Activated CD8-positive, alpha-beta T cell treated with anti-CD3 and anti-CD28 coated beads for 36 hours (primary cell): ENCODE measurements around the gene ITGB6. TPM values are rescaled to one million over a fixed set of nuclear protein-coding genes. Genes with fewer than 3 reads are reported as not detected.
"Not testable (repeated sequence)": the region's sequence is repeated elsewhere in the genome, so short reads cannot be mapped to it uniquely, and the experiment has no call there.

ENCODE experiments used
- ATAC-seq: fragments of 200-7000 bp; cut with Tn5 transposase; one replicate; pipeline ENCODE4 v1.10.0; 2021; ENCODE audit warnings: mild to moderate bottlenecking, moderate library complexity
- CTCF ChIA-PET: fragments of 350-600 bp; sonication (Branson Sonifier 250); formaldehyde crosslinking; loops from one replicate; lab custom pipeline; 2021; ENCODE audit warnings: antibody characterized with exemption; lab: Charles Lee
- POLR2A ChIA-PET: fragments of 350-600 bp; sonication (Branson Sonifier 250); formaldehyde crosslinking; loops from one replicate; lab custom pipeline; 2021; ENCODE audit warnings: antibody characterized with exemption; lab: Charles Lee
- DNase-seq: peaks from one replicate; pipeline ENCODE4 v3.0.0-alpha.2; 2020
- H3K27ac Mint-ChIP-seq: one replicate; pipeline ENCODE4 v1.8.0; 2021; ENCODE audit warnings: mild to moderate bottlenecking, mixed read lengths
- H3K27me3 Mint-ChIP-seq: one replicate; pipeline ENCODE4 v1.8.0; 2021; ENCODE audit warnings: mixed read lengths
- H3K36me3 Mint-ChIP-seq: one replicate; pipeline ENCODE4 v1.8.0; 2021; ENCODE audit warnings: low read depth, mixed read lengths
- H3K4me1 Mint-ChIP-seq: one replicate; pipeline ENCODE4 v1.8.0; 2021; ENCODE audit warnings: low read depth, mixed read lengths
- H3K4me3 Mint-ChIP-seq: one replicate; pipeline ENCODE4 v1.8.0; 2021; ENCODE audit warnings: mild to moderate bottlenecking, moderate library complexity, mixed read lengths
- H3K9me3 Mint-ChIP-seq: one replicate; pipeline ENCODE4 v1.8.0; 2021; ENCODE audit warnings: mixed read lengths
- CTCF ChIP-seq: fragments of 200-600 bp; IDR thresholded peaks from one replicate; pipeline ENCODE4 v1.8.0; 2022; ENCODE audit warnings: antibody characterized with exemption, mild to moderate bottlenecking
- intact Hi-C: fragments of 100-400 bp; cut with micrococcal nuclease; formaldehyde crosslinking; loops from one replicate; pipeline ENCODE4 v1.10.0; 2022
- total RNA-seq, 2 experiments: library from RNA; stranded (reverse); gene quantifications; one replicate each; pipeline ENCODE4 v1.2.3, GENCODE V29; 2021

ITGB6 gene
- total RNA-seq, 2 experiments from 2014 or later, result not detected

DNA sequence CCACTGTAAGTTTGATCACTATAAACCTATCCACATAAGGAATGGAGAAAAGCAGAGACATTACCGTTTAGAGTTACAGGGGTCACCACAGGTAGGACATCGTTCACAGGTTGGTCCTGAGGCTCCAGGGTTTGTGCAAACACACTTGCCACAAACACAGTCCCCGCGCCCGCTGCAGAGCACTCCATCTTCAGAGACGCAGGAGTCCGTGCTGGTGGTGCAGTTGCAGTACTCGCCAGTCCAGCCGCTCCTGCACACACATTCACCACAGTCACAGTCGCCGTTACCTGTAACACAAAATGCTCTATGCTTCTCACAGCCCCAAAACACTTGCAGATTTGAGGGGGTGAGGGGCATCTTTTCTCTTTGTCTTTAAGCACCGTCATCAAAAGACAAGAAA lies 73.8 kb downstream of the ITGB6 start:
- H3K27ac Mint-ChIP-seq, result no peak overlapping the region
- H3K4me1 Mint-ChIP-seq, result no peaks in the 10 kb centered on the region
- H3K9me3 Mint-ChIP-seq, result no peaks in the 10 kb centered on the region
- intact Hi-C loops, result no loop called here
- no peak for TF ChIP-seq CTCF
- DNase-seq, result no peak
- no peak overlapping the region for H3K4me3 Mint-ChIP-seq
- ATAC-seq, result no peak
- H3K27me3 Mint-ChIP-seq, result peaks cover 6% of the 10 kb centered on the region
- ChIA-PET CTCF (interaction anchor here (1.1 kb wide), 1 partner anchor 50 kb away, joined by 3 read pairs; no protein-coding TSS in a partner anchor), POLR2A (no interaction called here)
- H3K36me3 Mint-ChIP-seq, result no peaks in the 10 kb centered on the region

DNA sequence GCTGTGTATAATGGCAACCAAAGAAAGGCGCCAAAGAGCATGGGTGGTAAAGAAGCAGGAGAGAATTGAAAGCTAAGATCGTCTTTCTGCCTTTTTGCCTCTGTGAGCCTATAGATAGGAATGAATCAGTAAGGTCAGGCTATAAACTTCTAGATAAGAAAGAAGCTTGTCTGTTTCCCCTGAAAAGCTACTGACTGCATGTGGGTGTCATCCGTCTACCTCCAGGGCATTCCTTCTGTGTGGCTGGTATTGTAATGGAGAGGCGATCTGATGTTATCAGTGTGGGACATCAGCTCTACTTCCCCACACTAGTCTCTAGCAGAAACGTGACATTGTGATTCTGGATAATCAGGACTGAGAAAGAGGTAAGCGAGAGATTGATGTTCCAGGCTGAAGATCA lies 74.2 kb downstream of the ITGB6 start:
- CTCF ChIA-PET, result interaction anchor here (1.1 kb wide), 1 partner anchor 51 kb away, joined by 3 read pairs; no protein-coding TSS in a partner anchor
- Mint-ChIP-seq H3K27ac (no peak overlapping the region), H3K36me3 (no peaks in the 10 kb centered on the region), H3K4me3 (no peak overlapping the region), H3K27me3 (peaks cover 3% of the 10 kb centered on the region), H3K9me3 (no peaks in the 10 kb centered on the region), H3K4me1 (no peaks in the 10 kb centered on the region)
- no peak for TF ChIP-seq CTCF
- POLR2A ChIA-PET, result no interaction called here
- ATAC-seq, result no peak
- intact Hi-C loops, result no loop called here
- no peak for DNase-seq

DNA sequence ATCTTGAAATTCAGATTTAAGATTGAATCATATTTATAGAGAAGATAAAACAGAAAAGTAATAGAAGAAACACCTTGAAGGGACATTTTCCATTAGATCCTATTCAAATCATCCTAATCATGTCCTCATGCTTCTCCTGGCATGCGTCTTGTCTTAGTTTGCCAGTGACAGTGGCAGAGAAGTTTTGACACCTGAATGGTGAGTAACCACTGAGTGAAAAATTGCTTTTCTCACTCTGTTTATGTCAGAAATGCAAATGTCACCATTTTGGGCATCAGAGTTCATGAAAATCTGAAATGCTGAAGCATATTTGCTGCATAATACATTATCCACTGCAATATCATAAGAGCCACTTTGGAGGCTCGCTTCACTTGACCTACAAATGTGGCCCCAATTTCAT lies 74.7 kb downstream of the ITGB6 start:
- Mint-ChIP-seq H3K4me1 (no peaks in the 10 kb centered on the region), H3K9me3 (no peaks in the 10 kb centered on the region), H3K36me3 (no peaks in the 10 kb centered on the region), H3K4me3 (no peak overlapping the region), H3K27me3 (peaks cover 2% of the 10 kb centered on the region), H3K27ac (no peak overlapping the region)
- TF ChIP-seq CTCF, result no peak
- ATAC-seq (no peak), DNase-seq (no peak)
- POLR2A ChIA-PET, result no interaction called here
- CTCF ChIA-PET, result interaction anchor here (1.1 kb wide), 1 partner anchor 51 kb away, joined by 3 read pairs; no protein-coding TSS in a partner anchor
- intact Hi-C loops, result no loop called here

- DNase-seq, result no peak
- intact Hi-C loops, result no loop called here
- no peaks in the 10 kb centered on the region for H3K36me3 Mint-ChIP-seq
- TF ChIP-seq CTCF, result no peak
- ChIA-PET POLR2A (no interaction called here), CTCF (interaction anchor here (1.0 to 1.1 kb wide), 2 partner anchors 86 to 870 kb away, joined by 3 to 4 read pairs; no protein-coding TSS in a partner anchor)
- ATAC-seq, result no peak
- H3K27ac Mint-ChIP-seq, result no peak overlapping the region
- H3K4me3 Mint-ChIP-seq, result no peak overlapping the region
- H3K4me1 Mint-ChIP-seq, result no peaks in the 10 kb centered on the region
- H3K9me3 Mint-ChIP-seq, result no peaks in the 10 kb centered on the region
- peaks cover 2% of the 10 kb centered on the region for H3K27me3 Mint-ChIP-seq
Observed at GRCh38 chr2:160124571-160124970, 75.5 kb downstream of the ITGB6 start.

DNA sequence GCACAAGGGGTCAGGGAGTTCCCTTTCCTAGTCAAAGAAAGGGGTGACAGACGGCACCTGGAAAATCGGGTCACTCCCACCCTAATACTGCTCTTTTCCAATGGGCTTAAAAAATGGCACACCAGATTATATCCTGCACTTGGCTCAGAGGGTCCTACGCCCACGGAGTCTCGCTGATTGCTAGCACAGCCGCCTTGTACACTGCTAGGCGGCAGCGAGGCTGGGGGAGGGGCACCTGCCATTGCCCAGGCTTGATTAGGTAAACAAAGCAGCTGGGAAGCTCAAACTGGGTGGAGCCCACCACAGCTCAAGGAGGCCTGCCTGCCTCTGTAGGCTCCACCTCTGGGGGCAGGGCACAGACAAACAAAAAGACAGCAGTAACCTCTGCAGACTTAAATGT lies 85.4 kb downstream of the ITGB6 start:
- H3K4me1 Mint-ChIP-seq, H3K27me3 Mint-ChIP-seq, H3K9me3 Mint-ChIP-seq, ATAC-seq, H3K4me3 Mint-ChIP-seq, POLR2A ChIA-PET, H3K27ac Mint-ChIP-seq, CTCF ChIA-PET, DNase-seq, H3K36me3 Mint-ChIP-seq: not testable (repeated sequence)
- intact Hi-C loops, result loop anchor here (5.0 kb wide), 1 partner anchor 878 kb away; no protein-coding TSS in a partner anchor
